WTC11 (cell line): ENCODE results near the gene AP1G2. TPM values are rescaled to one million over a fixed set of nuclear protein-coding genes. Genes with fewer than 3 reads are reported as not detected.
"Not testable (repeated sequence)": the region's sequence is repeated elsewhere in the genome, so short reads cannot be mapped to it uniquely, and the experiment has no call there.

ENCODE experiments used
- ATAC-seq: fragments of 200-7000 bp; cut with Tn5 transposase; 2 replicates; pipeline ENCODE4 v1.10.0; 2021; ENCODE audit warnings: mild to moderate bottlenecking, moderate library complexity
- CTCF ChIA-PET: fragments of 300-600 bp; sonication (Branson Sonifier 250); formaldehyde crosslinking; loops from one replicate; lab custom pipeline; 2021; ENCODE audit warnings: antibody characterized with exemption; lab: Charles Lee
- POLR2A ChIA-PET: fragments of 350-600 bp; sonication (Branson Sonifier 250); formaldehyde crosslinking; loops from one replicate; lab custom pipeline; 2021; ENCODE audit warnings: antibody characterized with exemption; lab: Charles Lee
- DNase-seq: peaks from one replicate; pipeline ENCODE4 v3.0.0; 2021; ENCODE audit warnings: low spot score
- H3K27ac Mint-ChIP-seq: 2 replicates; pipeline ENCODE4 v1.8.0; 2021; ENCODE audit warnings: mixed read lengths
- H3K27me3 Mint-ChIP-seq: 2 replicates; pipeline ENCODE4 v1.8.0; 2021; ENCODE audit warnings: low read depth, mild to moderate bottlenecking, moderate library complexity, mixed read lengths
- H3K36me3 Mint-ChIP-seq: 2 replicates; pipeline ENCODE4 v1.8.0; 2021; ENCODE audit warnings: mixed read lengths
- H3K4me1 Mint-ChIP-seq: 2 replicates; pipeline ENCODE4 v1.8.0; 2022; ENCODE audit warnings: mixed read lengths
- H3K4me3 Mint-ChIP-seq: 2 replicates; pipeline ENCODE4 v1.8.0; 2021; ENCODE audit warnings: mild to moderate bottlenecking, moderate library complexity, mixed read lengths
- H3K9me3 Mint-ChIP-seq: 2 replicates; pipeline ENCODE4 v1.8.0; 2021; ENCODE audit warnings: mixed read lengths
- CREB1 ChIP-seq: sonication (generic); formaldehyde crosslinking; IDR thresholded peaks from 2 replicates; pipeline ENCODE4 v1.8.0; 2023; ENCODE audit warnings: mild to moderate bottlenecking, missing genetic modification reagents
- ELF4 ChIP-seq: sonication (generic); formaldehyde crosslinking; IDR thresholded peaks from 2 replicates; pipeline ENCODE4 v1.8.1; 2022; ENCODE audit warnings: low read depth, mild to moderate bottlenecking, moderate library complexity, missing genetic modification reagents
- FOXK1 ChIP-seq: sonication (generic); formaldehyde crosslinking; IDR thresholded peaks from 2 replicates; pipeline ENCODE4 v1.8.0; 2022; ENCODE audit warnings: mild to moderate bottlenecking, moderate library complexity, missing genetic modification reagents
- FOXP1 ChIP-seq: sonication (generic); formaldehyde crosslinking; IDR thresholded peaks from 2 replicates; pipeline ENCODE4 v1.8.0; 2022; ENCODE audit warnings: missing genetic modification reagents, mild to moderate bottlenecking, moderate library complexity, borderline replicate concordance
- GABPB1 ChIP-seq: sonication (generic); formaldehyde crosslinking; IDR thresholded peaks from 2 replicates; pipeline ENCODE4 v1.8.1; 2023; ENCODE audit warnings: mild to moderate bottlenecking, missing genetic modification reagents
- GRHL2 ChIP-seq: fragments of 250-450 bp; sonication (Bioruptor Pico); IDR thresholded peaks from 2 replicates; pipeline ENCODE4 v1.8.0; 2022; ENCODE audit warnings: mild to moderate bottlenecking, moderate library complexity; ENCODE audit not compliant: insufficient replicate concordance, severe bottlenecking
- HMGA2 ChIP-seq: fragments of 250-450 bp; sonication (Bioruptor Pico); IDR thresholded peaks from 2 replicates; pipeline ENCODE4 v1.4.0; 2021; ENCODE audit warnings: mild to moderate bottlenecking, moderate library complexity
- JUN ChIP-seq: sonication (generic); formaldehyde crosslinking; IDR thresholded peaks from 2 replicates; pipeline ENCODE4 v1.8.0; 2023; ENCODE audit warnings: mild to moderate bottlenecking, missing genetic modification reagents
- KAT7 ChIP-seq: sonication (generic); formaldehyde crosslinking; IDR thresholded peaks from 2 replicates; pipeline ENCODE4 v1.8.1; 2023; ENCODE audit warnings: missing genetic modification reagents, mild to moderate bottlenecking, borderline replicate concordance
- NFYB ChIP-seq: sonication (generic); formaldehyde crosslinking; conservative IDR thresholded peaks from 2 replicates; pipeline ENCODE4 v1.8.0; 2022; ENCODE audit warnings: low read depth, missing genetic modification reagents
- RELA ChIP-seq: sonication (generic); formaldehyde crosslinking; IDR thresholded peaks from 2 replicates; pipeline ENCODE4 v1.8.1; 2022; ENCODE audit warnings: missing genetic modification reagents, mild to moderate bottlenecking, borderline replicate concordance
- ZBTB43 ChIP-seq: sonication (generic); formaldehyde crosslinking; IDR thresholded peaks from 2 replicates; pipeline ENCODE4 v1.8.1; 2023; ENCODE audit warnings: mild to moderate bottlenecking, missing genetic modification reagents
- ZNF219 ChIP-seq: sonication (generic); formaldehyde crosslinking; IDR thresholded peaks from 2 replicates; pipeline ENCODE4 v1.8.0; 2023; ENCODE audit warnings: missing genetic modification reagents, mild to moderate bottlenecking, borderline replicate concordance
- ZNF317 ChIP-seq: sonication (generic); formaldehyde crosslinking; IDR thresholded peaks from 2 replicates; pipeline ENCODE4 v1.8.1; 2023; ENCODE audit warnings: low read depth, mild to moderate bottlenecking, moderate library complexity, missing genetic modification reagents, borderline replicate concordance
- ZNF532 ChIP-seq: fragments of 250-450 bp; sonication (Bioruptor Pico); IDR thresholded peaks from 2 replicates; pipeline ENCODE4 v1.9.0; 2021; ENCODE audit warnings: mild to moderate bottlenecking, borderline replicate concordance
- total RNA-seq: library from RNA; stranded (reverse); gene quantifications from 3 replicates; pipeline ENCODE4 v1.2.3, GENCODE V29; 2021
- TF ChIP-seq, protein P1 (sequence below): sonication (generic); formaldehyde crosslinking; conservative IDR thresholded peaks from 2 replicates; pipeline ENCODE4 v1.8.1; 2023; ENCODE audit warnings: mild to moderate bottlenecking, low read depth, missing genetic modification reagents, moderate library complexity
- TF ChIP-seq, protein P2 (sequence below): fragments of 250-450 bp; sonication (Bioruptor Pico); IDR thresholded peaks from 2 replicates; pipeline ENCODE4 v1.9.0; 2021; ENCODE audit warnings: mild to moderate bottlenecking
- TF ChIP-seq, protein P3 (sequence below): sonication (generic); formaldehyde crosslinking; IDR thresholded peaks from 2 replicates; pipeline ENCODE4 v1.8.0; 2023; ENCODE audit warnings: missing genetic modification reagents

The AP1G2 gene
- total RNA-seq, 1 experiment from 2014 or later = 122 TPM

DNA sequence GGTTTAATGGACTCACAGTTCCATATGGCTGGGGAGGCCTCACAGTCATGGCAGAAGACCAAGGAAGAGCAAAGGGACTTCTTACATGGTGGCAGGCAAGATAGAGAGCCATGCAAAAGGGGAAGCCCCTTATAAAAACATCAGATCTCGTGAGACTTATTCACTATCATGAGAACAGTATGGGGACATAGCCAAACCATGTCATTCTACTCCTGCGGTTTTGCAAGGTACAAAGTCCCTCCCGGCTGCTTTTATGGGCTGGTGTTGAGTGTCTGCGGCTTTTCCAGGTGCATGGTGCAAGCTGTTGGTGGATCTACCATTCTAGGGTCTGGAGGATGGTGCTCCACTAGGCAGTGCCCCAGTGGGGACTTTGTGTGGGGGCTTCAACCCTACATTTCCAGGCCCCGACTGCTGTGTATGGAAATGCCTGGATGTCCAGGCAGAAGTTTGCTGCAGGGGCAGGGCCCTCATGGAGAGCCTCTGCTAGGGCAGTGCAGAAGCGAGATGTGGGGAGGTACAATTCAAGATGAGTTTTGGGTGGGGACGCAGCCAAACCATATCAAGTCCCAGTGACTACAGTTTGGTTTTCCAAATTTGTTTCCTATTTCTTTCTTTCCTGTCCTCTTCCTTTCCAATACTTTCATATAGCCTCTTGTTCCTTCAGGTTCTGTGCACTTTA lies 42.0 kb upstream of the AP1G2 start:
- H3K4me1 Mint-ChIP-seq, DNase-seq, H3K36me3 Mint-ChIP-seq, ATAC-seq, POLR2A ChIA-PET, H3K27ac Mint-ChIP-seq, H3K4me3 Mint-ChIP-seq: not testable (repeated sequence)
- Mint-ChIP-seq H3K27me3 (peaks cover 23% of the 10 kb centered on the region), H3K9me3 (peaks cover 15% of the 10 kb centered on the region)
- peak; percentile 61 for TF ChIP-seq GABPB1 (CRISPR knock-in tag)
- CTCF ChIA-PET = interaction anchor here (9.0 kb wide), 1 partner anchor 23 kb away, joined by 69 read pairs; no protein-coding TSS in a partner anchor

DNA sequence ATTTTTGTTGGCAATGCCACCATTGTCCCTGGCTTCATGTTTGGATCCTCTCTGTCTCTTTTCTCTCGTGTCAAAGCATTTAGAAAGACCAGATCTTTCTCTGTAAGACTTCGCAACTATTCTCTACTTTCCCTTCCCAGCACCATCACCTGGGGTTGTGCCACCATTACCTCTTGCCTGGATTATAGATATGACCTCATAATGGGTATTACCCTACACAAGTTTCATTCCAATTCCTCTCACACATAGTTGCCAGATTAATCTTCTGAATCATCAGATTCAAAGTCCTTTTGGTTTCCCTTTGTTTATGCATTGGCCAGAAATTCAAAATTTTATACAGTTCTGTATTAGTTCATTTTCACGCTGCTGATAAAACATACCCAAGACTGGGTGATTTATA lies 41.4 kb upstream of the AP1G2 start:
- DNase-seq (no peak), ATAC-seq (no peak)
- Mint-ChIP-seq H3K27me3 (peaks cover 19% of the 10 kb centered on the region), H3K4me3 (no peak overlapping the region), H3K9me3 (peaks cover 15% of the 10 kb centered on the region), H3K4me1 (peaks cover 8% of the 10 kb centered on the region; the same call in 1 of the 2 replicates), H3K27ac (no peak overlapping the region), H3K36me3 (no peaks in the 10 kb centered on the region)
- TF ChIP-seq ZNF317 (CRISPR knock-in tag) = no peak
- TF ChIP-seq CREB1 = no peak
- TF ChIP-seq, protein P1, sequence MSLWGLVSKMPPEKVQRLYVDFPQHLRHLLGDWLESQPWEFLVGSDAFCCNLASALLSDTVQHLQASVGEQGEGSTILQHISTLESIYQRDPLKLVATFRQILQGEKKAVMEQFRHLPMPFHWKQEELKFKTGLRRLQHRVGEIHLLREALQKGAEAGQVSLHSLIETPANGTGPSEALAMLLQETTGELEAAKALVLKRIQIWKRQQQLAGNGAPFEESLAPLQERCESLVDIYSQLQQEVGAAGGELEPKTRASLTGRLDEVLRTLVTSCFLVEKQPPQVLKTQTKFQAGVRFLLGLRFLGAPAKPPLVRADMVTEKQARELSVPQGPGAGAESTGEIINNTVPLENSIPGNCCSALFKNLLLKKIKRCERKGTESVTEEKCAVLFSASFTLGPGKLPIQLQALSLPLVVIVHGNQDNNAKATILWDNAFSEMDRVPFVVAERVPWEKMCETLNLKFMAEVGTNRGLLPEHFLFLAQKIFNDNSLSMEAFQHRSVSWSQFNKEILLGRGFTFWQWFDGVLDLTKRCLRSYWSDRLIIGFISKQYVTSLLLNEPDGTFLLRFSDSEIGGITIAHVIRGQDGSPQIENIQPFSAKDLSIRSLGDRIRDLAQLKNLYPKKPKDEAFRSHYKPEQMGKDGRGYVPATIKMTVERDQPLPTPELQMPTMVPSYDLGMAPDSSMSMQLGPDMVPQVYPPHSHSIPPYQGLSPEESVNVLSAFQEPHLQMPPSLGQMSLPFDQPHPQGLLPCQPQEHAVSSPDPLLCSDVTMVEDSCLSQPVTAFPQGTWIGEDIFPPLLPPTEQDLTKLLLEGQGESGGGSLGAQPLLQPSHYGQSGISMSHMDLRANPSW = no peak
- TF ChIP-seq KAT7 (CRISPR knock-in tag) = no peak
- TF ChIP-seq FOXP1 (CRISPR knock-in tag) = no peak
- TF ChIP-seq HMGA2 = no peak
- no peak for TF ChIP-seq JUN
- TF ChIP-seq NFYB = no peak
- TF ChIP-seq ELF4 (CRISPR knock-in tag) = no peak
- TF ChIP-seq, protein P2, sequence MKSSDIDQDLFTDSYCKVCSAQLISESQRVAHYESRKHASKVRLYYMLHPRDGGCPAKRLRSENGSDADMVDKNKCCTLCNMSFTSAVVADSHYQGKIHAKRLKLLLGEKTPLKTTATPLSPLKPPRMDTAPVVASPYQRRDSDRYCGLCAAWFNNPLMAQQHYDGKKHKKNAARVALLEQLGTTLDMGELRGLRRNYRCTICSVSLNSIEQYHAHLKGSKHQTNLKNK (CRISPR knock-in tag) = no peak
- no peak for TF ChIP-seq FOXK1 (CRISPR knock-in tag)
- TF ChIP-seq ZNF219 (CRISPR knock-in tag) = no peak
- POLR2A ChIA-PET = no interaction called here
- CTCF ChIA-PET = interaction anchor here (1.0 kb wide), 1 partner anchor 20 kb away, joined by 4 read pairs; no protein-coding TSS in a partner anchor

GRCh38 chr14:23608454-23608853 lies 40.9 kb upstream of the AP1G2 start:
- H3K4me3 Mint-ChIP-seq = no peak overlapping the region
- ChIA-PET CTCF (interaction anchor here (0.5 to 1.7 kb wide), 3 partner anchors 19 to 487 kb away, joined by 4 to 5 read pairs (median 4); no protein-coding TSS in a partner anchor), POLR2A (no interaction called here)
- no peak for DNase-seq
- no peaks in the 10 kb centered on the region for H3K36me3 Mint-ChIP-seq
- peaks cover 8% of the 10 kb centered on the region; the same call in 1 of the 2 replicates for H3K4me1 Mint-ChIP-seq
- peaks cover 15% of the 10 kb centered on the region for H3K9me3 Mint-ChIP-seq
- no peak overlapping the region for H3K27ac Mint-ChIP-seq
- no peak for ATAC-seq
- peaks cover 19% of the 10 kb centered on the region for H3K27me3 Mint-ChIP-seq
- TF ChIP-seq, protein P1 = no peak
- TF ChIP-seq ZBTB43 (no peak), RELA (CRISPR knock-in tag) (no peak), GRHL2 (CRISPR knock-in tag) (no peak), ZNF532 (no peak)
- TF ChIP-seq, protein P3, sequence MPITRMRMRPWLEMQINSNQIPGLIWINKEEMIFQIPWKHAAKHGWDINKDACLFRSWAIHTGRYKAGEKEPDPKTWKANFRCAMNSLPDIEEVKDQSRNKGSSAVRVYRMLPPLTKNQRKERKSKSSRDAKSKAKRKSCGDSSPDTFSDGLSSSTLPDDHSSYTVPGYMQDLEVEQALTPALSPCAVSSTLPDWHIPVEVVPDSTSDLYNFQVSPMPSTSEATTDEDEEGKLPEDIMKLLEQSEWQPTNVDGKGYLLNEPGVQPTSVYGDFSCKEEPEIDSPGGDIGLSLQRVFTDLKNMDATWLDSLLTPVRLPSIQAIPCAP (CRISPR knock-in tag) = no peak
- TF ChIP-seq, protein P2 (CRISPR knock-in tag) = no peak
